GM12864 (cell line): ENCODE results near the gene CAPN15.

Source experiments
- DNase-seq: peaks from one replicate; pipeline ENCODE4 v3.0.0-alpha.2; 2011; ENCODE audit warnings: low read depth
- H3K4me3 ChIP-seq: 2 replicates; pipeline ENCODE4 v1.5.1; 2011; ENCODE audit warnings: mild to moderate bottlenecking, low read depth, low read length, control low read depth
- TF ChIP-seq, protein P1 (sequence below): IDR thresholded peaks from 2 replicates; pipeline ENCODE4 v1.5.1; 2011; ENCODE audit warnings: low read depth, mild to moderate bottlenecking, moderate library complexity, low read length, control low read depth, inconsistent platforms; ENCODE audit errors: missing control alignments

CAPN15 gene

DNA sequence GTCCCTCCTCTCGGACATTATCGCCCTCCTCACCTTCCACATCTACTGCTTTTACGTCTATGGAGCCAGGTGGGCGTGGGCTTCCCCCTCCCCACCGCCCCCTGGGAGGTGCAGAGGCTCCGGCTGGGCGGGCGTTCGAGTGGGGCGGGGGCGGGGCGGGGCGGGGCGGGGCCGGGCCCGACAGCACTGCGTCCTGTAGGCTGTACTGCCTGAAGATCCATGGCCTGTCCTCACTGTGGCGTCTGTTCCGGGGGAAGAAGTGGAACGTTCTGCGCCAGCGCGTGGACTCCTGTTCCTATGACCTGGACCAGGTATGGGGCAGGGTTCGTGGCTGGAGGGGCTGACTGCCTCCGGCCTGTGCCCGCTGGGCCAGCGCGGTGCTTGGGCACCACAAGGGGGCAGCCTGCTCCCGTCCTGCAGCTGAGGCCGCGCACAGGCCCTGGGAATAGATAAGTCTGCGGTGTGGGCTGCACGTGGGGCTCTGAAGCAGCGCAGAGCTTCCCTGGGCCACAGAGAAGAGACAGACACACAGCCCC is 51.4 kb downstream of the CAPN15 start:
- H3K4me3 ChIP-seq = peak overlapping the region; percentile 34; the same call in 1 of the 2 replicates
- TF ChIP-seq, protein P1, sequence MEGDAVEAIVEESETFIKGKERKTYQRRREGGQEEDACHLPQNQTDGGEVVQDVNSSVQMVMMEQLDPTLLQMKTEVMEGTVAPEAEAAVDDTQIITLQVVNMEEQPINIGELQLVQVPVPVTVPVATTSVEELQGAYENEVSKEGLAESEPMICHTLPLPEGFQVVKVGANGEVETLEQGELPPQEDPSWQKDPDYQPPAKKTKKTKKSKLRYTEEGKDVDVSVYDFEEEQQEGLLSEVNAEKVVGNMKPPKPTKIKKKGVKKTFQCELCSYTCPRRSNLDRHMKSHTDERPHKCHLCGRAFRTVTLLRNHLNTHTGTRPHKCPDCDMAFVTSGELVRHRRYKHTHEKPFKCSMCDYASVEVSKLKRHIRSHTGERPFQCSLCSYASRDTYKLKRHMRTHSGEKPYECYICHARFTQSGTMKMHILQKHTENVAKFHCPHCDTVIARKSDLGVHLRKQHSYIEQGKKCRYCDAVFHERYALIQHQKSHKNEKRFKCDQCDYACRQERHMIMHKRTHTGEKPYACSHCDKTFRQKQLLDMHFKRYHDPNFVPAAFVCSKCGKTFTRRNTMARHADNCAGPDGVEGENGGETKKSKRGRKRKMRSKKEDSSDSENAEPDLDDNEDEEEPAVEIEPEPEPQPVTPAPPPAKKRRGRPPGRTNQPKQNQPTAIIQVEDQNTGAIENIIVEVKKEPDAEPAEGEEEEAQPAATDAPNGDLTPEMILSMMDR = peak; percentile 95
- no peak for DNase-seq

DNA sequence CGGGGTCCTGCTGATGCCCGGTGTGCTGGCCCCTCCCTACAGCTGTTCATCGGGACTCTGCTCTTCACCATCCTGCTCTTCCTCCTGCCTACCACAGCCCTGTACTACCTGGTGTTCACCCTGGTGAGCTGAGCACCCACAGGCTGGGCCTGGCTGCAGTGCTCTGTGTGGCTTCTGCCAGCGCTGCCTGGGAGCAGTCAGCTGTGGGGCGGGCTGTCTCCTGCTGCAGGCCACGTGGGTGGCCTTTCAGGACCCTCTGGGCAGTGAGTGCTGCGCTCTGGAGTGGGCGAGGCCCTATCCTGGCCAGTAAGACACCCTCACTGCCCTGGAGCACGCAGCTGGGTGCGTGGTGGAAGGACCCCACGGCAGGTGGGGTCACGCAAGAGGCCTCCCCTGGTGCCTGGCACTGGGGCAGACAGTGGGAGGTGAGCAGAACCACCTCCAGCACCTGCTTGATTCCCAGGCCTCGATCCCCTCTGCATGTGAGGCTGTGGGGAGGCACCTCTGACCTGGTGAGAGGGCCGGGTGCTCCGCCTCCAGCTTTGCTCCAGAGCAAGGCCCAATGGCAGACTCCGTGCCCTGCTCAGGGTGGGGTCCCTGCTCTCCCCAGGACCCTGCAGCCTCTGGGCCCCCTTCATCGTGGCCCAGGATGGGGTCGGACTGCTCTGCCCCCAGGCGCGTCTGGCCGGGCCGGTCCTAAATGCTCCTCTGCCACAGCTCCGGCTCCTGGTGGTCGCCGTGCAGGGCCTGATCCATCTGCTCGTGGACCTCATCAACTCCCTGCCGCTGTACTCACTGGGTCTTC is 52.8 kb downstream of the CAPN15 start:
- no peak for DNase-seq
- TF ChIP-seq, protein P1 = no peak
- H3K4me3 ChIP-seq = no peak overlapping the region

DNA sequence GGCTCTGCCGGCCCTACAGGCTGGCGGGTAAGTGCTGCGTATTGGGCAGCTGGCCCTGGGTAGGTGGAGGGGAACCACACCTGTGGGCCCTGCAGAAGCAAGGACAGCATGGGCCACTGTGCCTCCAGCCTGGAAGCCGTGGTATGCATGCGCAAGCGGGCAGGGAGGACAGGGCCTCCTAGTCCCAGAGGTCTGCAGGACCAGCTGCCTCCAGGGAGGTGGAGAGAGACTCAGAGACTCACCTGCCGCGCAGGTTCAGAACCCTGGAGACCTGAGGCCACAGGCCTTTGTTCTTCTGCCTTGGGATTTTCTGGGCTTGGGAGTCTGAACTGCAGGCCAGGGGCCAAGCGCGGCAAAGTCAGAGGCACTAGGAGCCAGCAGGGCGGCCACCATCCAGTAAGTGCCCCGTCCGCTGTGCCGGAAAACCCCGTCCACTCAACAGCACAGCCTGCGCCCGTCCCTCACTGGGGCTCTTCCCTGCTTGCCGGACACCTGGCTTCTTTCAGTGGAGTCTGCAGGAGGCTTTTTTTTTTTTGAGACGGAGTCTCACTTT is 53.5 kb downstream of the CAPN15 start:
- DNase-seq = no peak
- no peak overlapping the region for H3K4me3 ChIP-seq
- TF ChIP-seq, protein P1 = no peak

DNA sequence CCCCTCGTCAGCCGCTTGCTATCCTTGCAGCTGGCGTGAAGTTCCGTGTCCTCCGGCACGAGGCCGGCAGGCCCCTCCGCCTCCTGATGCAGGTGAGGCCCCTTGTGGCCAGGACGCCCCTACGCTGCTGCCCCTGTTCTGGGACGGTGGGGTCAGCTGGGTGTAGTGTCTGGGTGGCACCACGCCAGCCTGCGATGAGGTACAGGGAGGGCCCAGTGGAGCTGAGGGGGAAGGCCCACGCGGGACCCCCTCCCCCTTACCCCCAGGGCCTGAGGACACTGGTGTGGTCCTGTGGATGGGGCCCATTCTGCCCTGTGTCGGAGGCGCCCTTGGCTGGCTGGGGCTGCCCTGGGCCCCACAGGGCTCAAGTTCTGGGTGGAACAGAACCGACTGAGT is 54.7 kb downstream of the CAPN15 start:
- TF ChIP-seq, protein P1 = no peak
- DNase-seq = no peak
- no peak overlapping the region for H3K4me3 ChIP-seq

DNA sequence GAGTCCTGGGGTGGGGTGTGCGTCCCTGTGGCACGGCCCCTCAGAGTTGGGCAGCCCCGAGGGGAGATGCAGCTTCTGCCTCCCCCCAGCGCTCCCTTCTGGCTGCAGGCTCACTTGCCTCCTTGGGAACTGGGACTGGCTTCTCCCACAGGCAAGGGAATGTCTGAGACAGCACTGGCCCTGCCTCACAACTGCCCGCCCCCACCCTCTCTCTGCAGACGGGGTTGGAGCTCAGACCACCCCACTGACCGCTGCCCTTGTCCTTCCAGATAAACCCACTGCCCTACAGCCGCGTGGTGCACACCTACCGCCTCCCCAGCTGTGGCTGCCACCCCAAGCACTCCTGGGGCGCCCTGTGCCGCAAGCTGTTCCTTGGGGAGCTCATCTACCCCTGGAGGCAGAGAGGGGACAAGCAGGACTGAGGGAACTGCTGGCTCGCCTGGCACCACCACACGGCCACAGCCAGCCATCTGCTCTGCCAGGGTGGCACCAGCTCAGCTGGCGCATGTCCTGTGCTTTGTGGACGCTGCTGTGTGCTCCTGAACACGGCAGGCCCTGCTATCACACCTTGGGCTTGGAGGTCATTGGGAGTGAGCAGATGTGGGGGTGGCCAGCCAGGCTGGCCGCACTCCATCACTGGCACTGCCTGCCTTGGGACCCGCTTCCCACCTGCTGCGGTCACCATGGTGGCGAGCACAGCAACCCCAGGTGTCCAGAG is 55.3 kb downstream of the CAPN15 start:
- no peak overlapping the region for H3K4me3 ChIP-seq
- TF ChIP-seq, protein P1 = no peak
- no peak for DNase-seq

DNA sequence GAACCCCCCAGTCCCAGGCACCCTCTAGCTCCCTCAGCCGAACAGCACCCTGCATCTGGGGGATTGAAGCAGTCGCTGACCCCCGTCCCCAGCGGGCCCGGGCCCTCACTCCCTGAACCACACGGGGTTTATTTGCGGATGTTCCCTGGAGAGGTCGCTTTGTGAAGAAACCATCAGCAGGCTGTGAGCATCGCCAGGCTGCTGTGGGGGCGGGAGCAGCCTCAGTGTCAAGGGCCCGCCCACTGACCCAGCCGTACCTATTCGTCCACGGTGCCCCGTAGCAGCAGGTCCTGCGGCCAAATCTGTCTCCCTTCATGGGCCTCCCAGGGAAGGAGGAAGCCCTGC is 55.9 kb downstream of the CAPN15 start:
- no peak for DNase-seq
- TF ChIP-seq, protein P1 = no peak

More for the DNA sequence above, 55.9 kb downstream of the CAPN15 start:
- H3K4me3 ChIP-seq = no peak overlapping the region
